Ishikawa (cell line): Measurements from ENCODE around the gene BICDL1.

ENCODE experiments used
- CEBPB ChIP-seq: IDR thresholded peaks from 2 replicates; pipeline ENCODE4 v1.6.1; 2012
- CREB1 ChIP-seq: IDR thresholded peaks from 2 replicates; pipeline ENCODE4 v1.6.1; 2012; ENCODE audit warnings: low read depth
- EGR1 ChIP-seq: IDR thresholded peaks from 2 replicates; pipeline ENCODE4 v1.6.1; 2012
- EP300 ChIP-seq: IDR thresholded peaks from 2 replicates; pipeline ENCODE4 v1.6.1; 2012; ENCODE audit warnings: borderline replicate concordance
- FOXM1 ChIP-seq: IDR thresholded peaks from 2 replicates; pipeline ENCODE4 v1.6.1; 2012; ENCODE audit warnings: low read depth, borderline replicate concordance
- NFIC ChIP-seq: IDR thresholded peaks from 2 replicates; pipeline ENCODE4 v1.6.1; 2012
- RAD21 ChIP-seq: IDR thresholded peaks from 2 replicates; pipeline ENCODE4 v1.6.1; 2012; ENCODE audit warnings: low read depth
- TAF1 ChIP-seq: IDR thresholded peaks from 2 replicates; pipeline ENCODE4 v1.6.1; 2012; ENCODE audit warnings: low read depth, mild to moderate bottlenecking
- TCF12 ChIP-seq: IDR thresholded peaks from 2 replicates; pipeline ENCODE4 v1.6.1; 2012; ENCODE audit warnings: low read depth
- TEAD4 ChIP-seq: IDR thresholded peaks from 2 replicates; pipeline ENCODE4 v1.6.1; 2012
- YY1 ChIP-seq: IDR thresholded peaks from 2 replicates; pipeline ENCODE4 v1.6.1; 2012; ENCODE audit warnings: low read depth
- ZBTB7A ChIP-seq: IDR thresholded peaks from 2 replicates; pipeline ENCODE4 v1.6.1; 2012; ENCODE audit warnings: low read depth
- TF ChIP-seq, protein P1 (sequence below): IDR thresholded peaks from 2 replicates; pipeline ENCODE4 v1.6.1; 2012
- TF ChIP-seq, protein P2 (sequence below): IDR thresholded peaks from 2 replicates; pipeline ENCODE4 v1.6.1; 2012; ENCODE audit warnings: low read depth, mild to moderate bottlenecking
- TF ChIP-seq, protein P3 (sequence below): IDR thresholded peaks from 2 replicates; pipeline ENCODE4 v1.6.1; 2012

BICDL1 gene

DNA sequence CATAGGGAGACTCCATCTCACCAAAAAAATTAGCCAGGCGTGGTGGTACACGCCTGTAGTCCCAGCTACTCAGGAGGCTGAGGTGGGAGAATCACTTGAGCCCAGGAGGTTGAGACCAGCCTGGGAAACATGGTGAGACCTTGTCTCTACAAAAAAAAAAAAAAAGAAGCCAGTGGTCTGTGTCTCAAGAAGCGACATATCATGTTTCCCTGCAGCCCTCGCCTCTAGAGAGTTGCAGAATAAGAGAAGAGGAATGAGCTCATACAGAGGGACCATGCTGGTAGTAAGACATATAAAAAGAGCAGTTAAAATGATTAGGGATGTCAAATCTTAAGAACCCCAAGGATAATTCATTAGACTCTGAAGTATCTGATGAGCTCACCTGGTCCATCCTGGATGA, 39.4 kb upstream of the BICDL1 start:
- TF ChIP-seq, protein P1, sequence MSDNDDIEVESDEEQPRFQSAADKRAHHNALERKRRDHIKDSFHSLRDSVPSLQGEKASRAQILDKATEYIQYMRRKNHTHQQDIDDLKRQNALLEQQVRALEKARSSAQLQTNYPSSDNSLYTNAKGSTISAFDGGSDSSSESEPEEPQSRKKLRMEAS: no peak
- TF ChIP-seq ZBTB7A (no peak), EP300 (no peak), CEBPB (no peak), EGR1 (no peak), TCF12 (no peak), YY1 (no peak), NFIC (no peak), CREB1 (no peak), RAD21 (no peak), FOXM1 (no peak), TEAD4 (no peak), TAF1 (no peak)
- TF ChIP-seq, protein P2, sequence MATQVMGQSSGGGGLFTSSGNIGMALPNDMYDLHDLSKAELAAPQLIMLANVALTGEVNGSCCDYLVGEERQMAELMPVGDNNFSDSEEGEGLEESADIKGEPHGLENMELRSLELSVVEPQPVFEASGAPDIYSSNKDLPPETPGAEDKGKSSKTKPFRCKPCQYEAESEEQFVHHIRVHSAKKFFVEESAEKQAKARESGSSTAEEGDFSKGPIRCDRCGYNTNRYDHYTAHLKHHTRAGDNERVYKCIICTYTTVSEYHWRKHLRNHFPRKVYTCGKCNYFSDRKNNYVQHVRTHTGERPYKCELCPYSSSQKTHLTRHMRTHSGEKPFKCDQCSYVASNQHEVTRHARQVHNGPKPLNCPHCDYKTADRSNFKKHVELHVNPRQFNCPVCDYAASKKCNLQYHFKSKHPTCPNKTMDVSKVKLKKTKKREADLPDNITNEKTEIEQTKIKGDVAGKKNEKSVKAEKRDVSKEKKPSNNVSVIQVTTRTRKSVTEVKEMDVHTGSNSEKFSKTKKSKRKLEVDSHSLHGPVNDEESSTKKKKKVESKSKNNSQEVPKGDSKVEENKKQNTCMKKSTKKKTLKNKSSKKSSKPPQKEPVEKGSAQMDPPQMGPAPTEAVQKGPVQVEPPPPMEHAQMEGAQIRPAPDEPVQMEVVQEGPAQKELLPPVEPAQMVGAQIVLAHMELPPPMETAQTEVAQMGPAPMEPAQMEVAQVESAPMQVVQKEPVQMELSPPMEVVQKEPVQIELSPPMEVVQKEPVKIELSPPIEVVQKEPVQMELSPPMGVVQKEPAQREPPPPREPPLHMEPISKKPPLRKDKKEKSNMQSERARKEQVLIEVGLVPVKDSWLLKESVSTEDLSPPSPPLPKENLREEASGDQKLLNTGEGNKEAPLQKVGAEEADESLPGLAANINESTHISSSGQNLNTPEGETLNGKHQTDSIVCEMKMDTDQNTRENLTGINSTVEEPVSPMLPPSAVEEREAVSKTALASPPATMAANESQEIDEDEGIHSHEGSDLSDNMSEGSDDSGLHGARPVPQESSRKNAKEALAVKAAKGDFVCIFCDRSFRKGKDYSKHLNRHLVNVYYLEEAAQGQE: no peak

DNA sequence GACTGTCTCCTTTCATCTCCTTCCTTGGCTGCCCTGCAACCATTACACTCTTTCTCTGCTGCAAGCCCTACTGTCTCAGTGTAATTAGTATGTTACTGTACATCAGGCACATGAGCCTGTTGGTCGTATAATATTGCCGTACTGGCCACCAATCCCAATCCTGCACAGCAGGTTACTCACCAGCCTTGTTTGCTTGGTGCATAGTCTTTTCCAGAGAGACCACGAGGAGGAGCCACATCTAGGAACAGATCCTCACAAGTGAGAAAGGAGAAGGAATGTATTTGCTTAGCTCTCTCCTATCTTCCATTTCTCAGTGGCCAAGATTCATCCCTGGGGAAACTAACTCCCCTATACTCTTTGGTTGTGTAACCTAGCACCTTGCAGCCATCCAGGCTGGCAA, 33.0 kb upstream of the BICDL1 start:
- TF ChIP-seq NFIC (no peak), TCF12 (no peak), RAD21 (0 out of 2 replicates have a peak, but pooled peaks have one; percentile 3)

DNA sequence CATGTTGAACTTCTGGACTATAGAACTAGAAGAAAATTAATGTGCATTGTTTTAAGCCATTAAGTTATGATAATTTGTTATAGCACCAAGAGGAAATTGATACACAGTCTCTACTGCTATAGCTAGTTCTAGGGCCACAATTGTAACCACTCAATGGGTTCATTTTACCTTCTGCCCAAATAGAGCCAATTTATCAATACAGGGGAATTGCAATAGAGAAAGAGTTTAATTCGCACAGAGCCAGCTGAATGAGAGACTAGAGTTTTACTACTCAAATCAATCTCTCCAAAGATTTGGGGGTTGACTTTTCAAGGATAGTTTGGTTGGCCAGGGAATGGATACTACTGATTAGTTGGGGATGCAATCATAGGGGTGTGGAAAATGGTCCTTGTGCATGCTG, 31.9 kb upstream of the BICDL1 start:
- TF ChIP-seq TAF1: no peak
- no peak for TF ChIP-seq RAD21
- no peak for TF ChIP-seq EGR1
- no peak for TF ChIP-seq CREB1
- TF ChIP-seq, protein P2: no peak
- no peak for TF ChIP-seq YY1
- no peak for TF ChIP-seq TCF12
- TF ChIP-seq CEBPB: no peak
- TF ChIP-seq, protein P3, sequence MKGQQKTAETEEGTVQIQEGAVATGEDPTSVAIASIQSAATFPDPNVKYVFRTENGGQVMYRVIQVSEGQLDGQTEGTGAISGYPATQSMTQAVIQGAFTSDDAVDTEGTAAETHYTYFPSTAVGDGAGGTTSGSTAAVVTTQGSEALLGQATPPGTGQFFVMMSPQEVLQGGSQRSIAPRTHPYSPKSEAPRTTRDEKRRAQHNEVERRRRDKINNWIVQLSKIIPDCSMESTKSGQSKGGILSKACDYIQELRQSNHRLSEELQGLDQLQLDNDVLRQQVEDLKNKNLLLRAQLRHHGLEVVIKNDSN: no peak
- no peak for TF ChIP-seq FOXM1
- TF ChIP-seq, protein P1: no peak
- TF ChIP-seq ZBTB7A: no peak
- TF ChIP-seq NFIC: no peak
- TF ChIP-seq TEAD4: no peak
- TF ChIP-seq EP300: no peak

DNA sequence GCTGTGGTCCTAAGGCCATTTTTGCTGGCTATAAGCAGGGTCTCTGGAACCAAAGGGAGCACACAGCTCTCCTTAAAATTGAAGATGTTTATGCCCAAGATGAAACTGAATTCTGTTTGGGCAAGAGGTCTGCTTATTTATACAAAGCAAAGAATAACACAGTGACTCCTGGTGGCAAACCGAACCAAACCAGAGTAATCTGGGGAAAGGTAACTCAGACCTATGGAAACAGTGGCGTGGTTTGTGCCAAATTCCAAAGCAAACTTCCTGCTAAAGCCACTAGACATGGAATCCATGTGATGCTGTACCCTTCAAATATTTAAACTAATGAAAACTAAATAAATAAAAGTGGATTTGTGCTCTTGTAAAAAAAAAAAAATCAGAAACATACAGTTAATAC, 29.6 kb upstream of the BICDL1 start:
- no peak for TF ChIP-seq RAD21
- TF ChIP-seq FOXM1: no peak

DNA sequence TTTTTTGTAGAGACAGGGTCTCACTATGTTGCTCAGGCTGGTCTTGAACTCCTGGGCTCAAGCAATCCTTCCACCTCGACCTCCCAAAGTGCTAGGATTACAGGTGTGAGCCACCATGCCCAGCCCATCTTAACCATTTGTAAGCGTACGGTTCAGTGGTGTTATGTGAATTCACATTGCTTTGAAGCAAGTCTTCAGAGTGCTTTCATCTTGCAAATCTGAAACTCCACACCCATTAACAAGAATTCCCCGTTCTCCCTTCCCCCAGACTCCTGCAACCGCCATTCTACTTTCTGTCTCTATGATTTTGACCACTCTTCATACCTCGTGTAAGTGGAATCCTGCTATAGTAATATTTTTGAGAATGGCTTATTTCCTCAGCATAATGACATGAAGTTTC, 24.9 kb upstream of the BICDL1 start:
- TF ChIP-seq NFIC (no peak), TAF1 (no peak), YY1 (no peak), CEBPB (no peak), TEAD4 (no peak), CREB1 (no peak), EP300 (no peak), FOXM1 (no peak), TCF12 (no peak), RAD21 (no peak), EGR1 (no peak)
- TF ChIP-seq, protein P1: no peak
- TF ChIP-seq, protein P3: no peak
- TF ChIP-seq, protein P2: no peak
